Measurements from ENCODE around the gene PDIA4.
A peak's percentile ranks its signal among the peaks of the same experiment; 100 is the strongest.

Gene PDIA4

GRCh38 chr7:148964483-148965267 lies 63.6 kb downstream of the PDIA4 start:
- DNase-seq (ENCODE audit: low spot score), result no peak

- DNase-seq (ENCODE audit: low spot score), result no peak
These were observed 64.5 kb downstream of the PDIA4 start for GRCh38 chr7:148963583-148964482.

- DNase-seq (ENCODE audit: low spot score), result peak; percentile 80
These were observed 65.3 kb downstream of the PDIA4 start for GRCh38 chr7:148962823-148963582.

GRCh38 chr7:148962440-148962822 lies 65.9 kb downstream of the PDIA4 start:
- DNase-seq (ENCODE audit: low spot score), result no peak

- no peak for DNase-seq (ENCODE audit: low spot score)
These were observed 68.6 kb downstream of the PDIA4 start for GRCh38 chr7:148959726-148960125.

- DNase-seq (ENCODE audit: low spot score), result no peak
These were observed 70.2 kb downstream of the PDIA4 start for GRCh38 chr7:148958061-148958460.

GRCh38 chr7:148954766-148955165 lies 73.5 kb downstream of the PDIA4 start:
- DNase-seq (ENCODE audit: low spot score), result no peak

- no peak for DNase-seq (ENCODE audit: low spot score)
These were observed 74.6 kb downstream of the PDIA4 start for GRCh38 chr7:148953676-148954075.
